ENCODE data around the gene TMEM219.
A peak's percentile ranks its signal among the peaks of the same experiment; 100 is the strongest.
"Not testable (repeated sequence)": the region's sequence is repeated elsewhere in the genome, so short reads cannot be mapped to it uniquely, and the experiment has no call there.

The TMEM219 gene

GRCh38 chr16:29961479-29962343, at the start of gene TMEM219:
Gene TMEM219 (plus strand): TSS chr16:29962079. CDS start chr16:29963144, 1,065 bp downstream.
- peak; percentile 97 for DNase-seq

GRCh38 chr16:29912087-29912486, 49.8 kb upstream of the TMEM219 start:
- DNase-seq, result no peak

GRCh38 chr16:29913514-29913913, 48.4 kb upstream of the TMEM219 start:
- DNase-seq, result no peak

GRCh38 chr16:29915590-29916247, 46.2 kb upstream of the TMEM219 start:
- no peak for DNase-seq

- no peak for DNase-seq
These were observed 44.9 kb upstream of the TMEM219 start for GRCh38 chr16:29916979-29917378.

DNA sequence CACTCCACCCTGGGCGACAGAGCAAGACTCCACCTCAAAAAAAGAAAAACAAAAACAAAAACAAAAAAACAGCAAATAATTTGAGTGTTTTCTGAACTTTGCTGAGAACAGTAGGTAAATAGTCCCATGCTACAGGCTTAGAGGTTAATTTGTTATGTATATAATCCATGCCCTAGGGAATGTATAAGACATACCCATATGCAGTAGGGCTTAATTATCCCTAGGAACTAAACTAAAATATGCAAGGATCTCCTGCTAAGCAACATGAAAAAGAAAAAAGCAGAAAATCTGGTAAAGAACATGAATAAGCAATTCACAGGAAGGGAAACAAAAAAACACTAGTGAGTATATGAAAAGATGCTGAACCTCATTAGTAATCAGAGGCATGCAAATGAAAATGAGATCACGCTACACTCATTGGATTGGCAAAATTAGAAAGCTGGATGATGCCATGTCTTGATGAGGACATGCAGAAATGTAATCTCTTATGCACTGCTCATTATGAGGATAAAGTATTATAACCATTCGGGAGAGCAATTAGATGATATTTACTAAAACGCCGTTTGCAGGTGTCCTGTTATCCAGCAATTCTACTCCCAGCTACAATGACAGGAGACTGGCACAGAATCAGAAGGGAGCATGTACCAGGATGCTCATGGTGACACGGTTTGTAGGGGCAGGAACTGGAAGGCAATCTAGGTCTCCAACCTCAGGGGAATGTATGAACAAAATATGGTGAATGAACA, 41.4 kb upstream of the TMEM219 start:
- no peak for DNase-seq

DNA sequence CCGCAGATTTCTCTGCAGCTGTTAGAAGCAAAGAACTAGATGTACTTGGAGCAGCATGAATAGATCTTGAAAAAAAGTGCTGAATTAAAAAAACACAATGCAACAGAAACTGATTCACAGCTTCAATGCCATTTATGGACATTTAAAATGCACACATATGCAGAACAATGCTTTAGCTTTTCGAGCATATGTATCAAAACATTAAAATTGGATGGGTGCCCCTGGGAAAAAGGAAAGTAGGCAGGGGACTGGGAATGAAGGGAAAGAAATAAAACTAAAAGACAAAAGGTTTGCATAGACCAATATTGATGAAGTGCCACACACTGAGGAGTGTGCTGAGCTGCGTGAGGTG, 40.9 kb upstream of the TMEM219 start:
- DNase-seq, result no peak

GRCh38 chr16:29922326-29922725, 39.6 kb upstream of the TMEM219 start:
- DNase-seq, result no peak

GRCh38 chr16:29922986-29923501, 38.8 kb upstream of the TMEM219 start:
- no peak for DNase-seq

- DNase-seq, result peak; percentile 44
These were observed 36.6 kb upstream of the TMEM219 start for GRCh38 chr16:29925105-29925756.

GRCh38 chr16:29925781-29926710, 35.8 kb upstream of the TMEM219 start, which contains the start of gene KCTD13:
Gene KCTD13 (minus strand): TSS chr16:29926226. CDS start chr16:29926033, 193 bp downstream.
- peak; percentile 96 for DNase-seq

DNA sequence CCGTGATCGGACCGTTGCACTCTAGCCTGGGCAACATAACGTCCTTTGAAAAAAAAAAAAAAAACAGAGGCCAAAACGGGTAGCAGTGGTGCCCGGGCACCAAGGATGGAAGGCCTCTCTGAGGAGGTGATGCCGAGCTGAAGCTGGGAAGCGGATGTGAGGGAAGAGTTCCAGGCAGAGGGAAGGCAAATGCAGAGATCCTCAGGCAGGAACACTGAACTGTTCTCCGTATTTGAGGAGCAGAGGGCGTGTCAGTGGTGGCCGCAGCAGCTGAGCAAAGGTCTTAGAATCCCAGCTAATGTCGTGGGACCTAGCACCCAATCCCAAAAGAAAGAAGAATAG, 35.2 kb upstream of the TMEM219 start:
- peak; percentile 64 for DNase-seq

DNA sequence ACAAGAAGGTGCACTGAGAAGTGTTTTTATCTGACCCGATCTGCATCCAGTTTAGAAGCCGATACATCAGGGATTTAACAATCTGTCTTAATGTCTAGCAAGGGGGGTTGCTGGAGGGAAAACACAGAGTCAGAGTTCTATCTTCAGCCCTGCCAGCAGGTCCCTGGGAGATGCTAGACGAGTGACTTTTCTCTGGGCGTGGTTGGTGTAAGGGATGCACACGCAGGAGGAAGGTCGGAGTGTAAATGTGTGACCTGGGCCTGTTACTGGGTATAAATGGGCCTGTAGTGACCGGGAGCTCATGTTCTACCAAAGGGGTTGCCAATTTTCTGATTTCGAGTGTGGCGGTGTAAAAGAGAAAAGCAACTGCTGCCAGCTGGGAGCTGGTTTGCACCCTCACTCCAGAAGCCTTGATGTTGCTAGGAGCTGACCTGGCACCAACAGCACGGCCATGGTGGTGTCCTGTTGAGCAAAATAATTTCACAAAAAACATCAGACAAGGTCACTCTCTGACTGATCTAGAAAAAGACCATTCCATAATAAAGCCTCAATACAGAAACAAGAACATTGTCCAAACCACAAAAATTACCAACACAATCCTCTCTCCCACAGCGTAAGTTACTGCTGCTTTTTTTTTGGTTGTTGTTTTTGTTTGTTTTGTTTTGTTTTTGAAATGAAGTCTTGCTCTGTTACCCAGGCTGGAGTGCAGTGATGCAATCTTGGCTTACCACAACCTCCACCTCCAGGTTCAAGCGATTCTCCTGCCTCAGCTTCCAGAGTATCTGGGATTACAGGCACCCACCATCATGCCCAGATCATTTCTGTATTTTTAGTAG, 34.6 kb upstream of the TMEM219 start:
- DNase-seq, result no peak

GRCh38 chr16:29931750-29932149, 30.1 kb upstream of the TMEM219 start:
- DNase-seq, result not testable (repeated sequence)

GRCh38 chr16:29940656-29941055, 21.2 kb upstream of the TMEM219 start:
- no peak for DNase-seq

GRCh38 chr16:29943846-29944799, 17.8 kb upstream of the TMEM219 start:
- DNase-seq, result peak; percentile 86

GRCh38 chr16:29947897-29948296, 14.0 kb upstream of the TMEM219 start:
- DNase-seq, result no peak

DNA sequence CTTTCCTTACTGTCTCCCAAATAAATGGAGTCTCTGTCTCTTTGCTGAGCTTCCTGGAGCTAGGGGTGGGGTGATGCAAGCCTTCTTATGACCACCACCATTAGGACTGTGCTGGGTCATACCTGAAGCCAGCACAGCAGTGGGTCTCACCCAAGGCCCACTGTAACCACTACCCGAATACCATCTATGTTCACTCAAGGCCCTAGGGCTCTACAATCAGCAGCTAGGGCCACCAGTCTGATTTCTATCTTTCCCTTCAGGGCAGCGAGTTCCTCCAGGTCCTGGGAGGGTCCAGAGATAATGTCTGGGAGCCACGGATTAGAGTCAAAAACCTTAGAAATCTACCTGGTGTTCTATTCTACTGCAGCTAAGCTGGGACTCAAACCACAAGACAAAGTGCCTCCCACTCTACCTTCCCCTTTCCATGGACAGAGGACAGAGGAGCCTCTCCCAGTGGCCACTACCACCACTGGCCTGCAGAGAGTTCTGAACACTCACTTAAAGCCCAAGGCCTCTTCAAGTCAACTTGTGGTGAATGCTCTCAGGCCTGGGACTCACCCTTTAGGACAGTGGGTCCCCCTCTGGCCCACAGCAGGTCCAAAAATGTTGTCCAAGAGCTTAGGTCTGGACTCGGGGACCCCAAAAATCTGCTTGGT, 10.9 kb upstream of the TMEM219 start:
- no peak for DNase-seq
